Glomerular visceral epithelial cell (primary cell): ENCODE results near the gene DMD.
"Not testable (repeated sequence)": the region's sequence is repeated elsewhere in the genome, so short reads cannot be mapped to it uniquely, and the experiment has no call there.

Experiments
- DNase-seq: peaks from one replicate; pipeline ENCODE4 v3.0.0-alpha.2; 2016; ENCODE audit errors: extremely low spot score

DMD gene

DNA sequence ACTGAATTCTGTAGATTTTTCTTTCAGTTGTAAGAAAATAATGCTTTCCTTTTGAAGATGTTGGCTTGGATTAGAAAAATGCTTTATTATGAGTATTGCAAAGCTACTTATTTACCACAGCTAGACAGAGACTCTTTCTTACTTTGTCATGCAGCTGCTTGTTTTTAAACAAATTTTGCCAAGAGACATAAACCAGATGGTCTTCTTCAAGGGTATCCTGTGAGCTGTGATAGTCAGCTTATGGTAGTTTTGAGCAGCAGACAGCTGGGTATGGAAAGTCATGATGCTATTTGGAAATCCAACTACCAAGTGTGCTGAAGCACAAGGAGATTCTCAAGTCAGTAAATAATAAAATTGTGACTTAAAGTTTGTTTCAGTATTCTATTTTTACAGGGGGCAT is 941.5 kb downstream of the DMD start:
- DNase-seq, result no peak

DNA sequence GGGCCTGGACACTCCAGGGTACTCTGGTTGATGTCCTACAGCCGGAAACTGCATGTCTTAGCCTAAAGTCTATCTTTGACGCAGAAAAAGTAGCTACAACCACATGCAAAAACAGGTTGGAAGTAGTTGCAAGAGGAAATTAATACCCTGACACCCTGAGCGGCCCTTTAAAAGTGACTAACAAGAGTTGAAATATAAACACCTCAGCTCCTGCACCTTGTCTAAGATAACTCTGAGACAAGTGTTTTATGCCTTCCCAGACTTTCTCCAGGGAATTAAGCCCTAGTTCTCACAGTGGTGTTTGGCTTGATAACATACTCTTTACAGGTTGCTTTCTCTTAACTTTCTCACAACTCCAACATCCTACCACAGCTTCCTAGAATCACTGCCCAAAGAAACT is 943.1 kb downstream of the DMD start:
- no peak for DNase-seq

DNA sequence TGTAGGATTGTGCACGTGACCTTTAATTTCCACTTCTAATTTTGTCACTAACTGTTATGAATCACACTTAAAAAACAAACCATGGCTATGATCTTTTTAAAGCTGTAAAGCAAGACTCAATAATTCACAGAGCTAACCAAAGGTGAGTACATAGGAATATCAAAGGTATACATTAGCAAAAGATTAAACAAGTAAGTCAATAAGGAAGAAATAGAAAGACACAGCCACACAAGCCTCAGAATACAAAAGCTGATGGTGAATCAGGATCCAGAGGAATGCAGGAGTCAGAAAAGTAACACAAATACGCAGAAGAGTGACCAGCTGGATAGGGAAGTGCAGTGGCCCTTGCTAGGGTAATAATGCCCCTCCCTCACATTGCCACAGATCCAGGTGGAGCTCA is 943.6 kb downstream of the DMD start:
- no peak for DNase-seq

DNA sequence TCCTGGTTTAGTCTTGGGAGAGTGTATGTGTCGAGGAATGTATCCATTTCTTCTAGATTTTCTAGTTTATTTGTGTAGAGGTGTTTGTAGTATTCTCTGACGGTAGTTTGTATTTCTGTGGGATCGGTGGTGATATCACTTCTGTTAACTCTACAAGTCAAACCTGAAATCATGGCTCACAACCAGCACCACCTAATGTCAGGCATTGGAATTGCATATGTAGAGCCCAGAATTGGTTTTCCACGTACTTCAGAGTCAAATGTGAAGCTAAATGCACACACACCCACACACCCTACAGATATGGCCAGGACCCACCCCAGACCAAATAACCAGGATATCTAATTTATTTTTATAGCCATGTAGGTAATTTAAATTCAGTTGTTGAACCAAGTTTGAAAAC is 964.7 kb downstream of the DMD start:
- not testable (repeated sequence) for DNase-seq

DNA sequence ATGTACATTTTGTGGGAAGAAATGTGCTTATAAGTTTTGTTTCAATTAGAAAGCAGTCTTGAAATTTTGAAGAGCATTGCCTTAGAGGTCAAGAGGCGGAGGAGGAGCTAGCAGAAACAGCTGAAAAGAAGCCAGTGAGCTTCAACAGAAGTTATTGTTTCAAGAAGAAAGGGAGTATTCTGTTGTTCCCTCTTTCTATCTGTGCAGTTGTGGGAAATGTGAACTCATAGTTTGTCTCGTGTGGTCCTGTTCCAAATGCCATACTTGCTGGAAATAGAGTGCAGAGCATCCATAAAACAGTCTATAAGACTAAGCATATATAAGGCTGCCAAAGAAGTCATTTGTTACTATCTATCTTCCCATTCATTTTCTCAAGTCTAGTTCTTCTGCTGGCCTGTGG is 1015.7 kb downstream of the DMD start:
- no peak for DNase-seq

DNA sequence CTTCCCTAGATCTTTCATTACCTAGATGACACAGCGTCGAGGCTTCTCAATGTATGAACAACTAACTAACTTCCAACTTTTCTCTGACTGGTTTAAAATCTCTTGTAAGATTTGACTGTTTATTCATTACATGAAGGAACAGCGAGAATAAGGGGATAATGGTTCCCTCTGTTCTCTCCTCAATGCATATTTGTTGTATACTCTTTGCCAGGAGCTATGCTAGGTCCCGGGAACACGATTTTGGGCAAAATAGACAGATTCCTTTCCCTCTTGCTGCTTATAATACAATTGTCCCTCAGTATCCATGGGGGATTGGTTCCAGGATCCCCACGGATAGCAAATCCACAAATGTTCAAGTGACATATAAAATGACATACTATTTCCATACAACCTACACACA is 1020.0 kb downstream of the DMD start:
- DNase-seq, result no peak

DNA sequence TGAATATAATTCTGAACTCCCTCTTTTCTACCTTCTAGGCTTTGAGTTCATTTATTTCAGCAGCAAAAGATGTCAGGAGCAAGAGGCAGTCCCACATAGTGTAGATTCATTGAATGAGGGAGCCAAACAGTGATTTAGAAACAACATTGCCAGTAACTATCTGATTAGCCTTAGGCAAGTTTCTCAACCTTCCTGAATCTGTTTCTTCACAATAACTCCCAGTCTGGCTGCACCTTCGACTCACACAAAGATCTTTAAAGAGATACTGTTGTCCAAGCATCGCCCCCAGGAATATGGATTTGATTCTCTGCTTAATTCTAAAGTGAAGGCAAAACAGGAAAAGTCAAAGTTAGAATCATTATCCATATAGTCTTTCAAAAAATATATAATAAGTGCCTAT is 1026.2 kb downstream of the DMD start:
- DNase-seq, result no peak

DNA sequence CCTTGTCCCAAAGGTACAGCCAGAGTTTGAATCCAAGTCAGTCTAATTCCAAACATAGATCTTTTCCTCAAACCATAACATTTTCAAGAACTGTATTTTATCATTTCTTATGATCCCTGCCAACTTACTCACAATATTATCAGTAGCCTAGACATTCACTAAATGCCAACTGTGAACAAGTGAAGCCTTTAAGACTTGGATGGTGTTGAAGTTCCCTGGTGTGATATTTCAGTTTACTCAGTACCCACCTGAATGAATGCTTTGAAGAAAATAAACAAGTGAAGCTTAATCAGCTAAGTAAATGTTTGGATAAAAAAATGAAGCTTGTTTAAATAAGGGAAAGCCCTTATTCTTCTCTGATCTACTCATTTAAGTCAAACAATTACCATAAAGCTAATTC is 1028.3 kb downstream of the DMD start:
- no peak for DNase-seq

DNA sequence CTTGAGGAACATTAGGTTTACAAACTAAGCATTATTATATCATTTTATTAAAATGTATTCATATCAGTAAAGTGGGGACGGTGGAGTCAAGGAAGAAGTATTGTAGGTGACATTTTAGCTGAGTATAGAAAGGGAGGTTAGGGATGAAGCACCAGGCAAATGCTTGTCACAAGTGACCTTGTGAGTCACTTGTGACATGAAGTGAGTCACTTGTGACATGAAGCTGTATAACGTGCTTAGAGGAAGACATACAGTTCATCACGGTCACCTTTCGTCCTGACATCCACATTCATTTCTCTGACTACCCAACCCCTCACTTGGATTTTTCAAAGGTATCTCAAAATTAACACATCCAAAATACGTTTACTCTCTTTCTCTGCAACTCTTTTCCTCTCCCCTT is 1034.8 kb downstream of the DMD start:
- DNase-seq, result no peak

DNA sequence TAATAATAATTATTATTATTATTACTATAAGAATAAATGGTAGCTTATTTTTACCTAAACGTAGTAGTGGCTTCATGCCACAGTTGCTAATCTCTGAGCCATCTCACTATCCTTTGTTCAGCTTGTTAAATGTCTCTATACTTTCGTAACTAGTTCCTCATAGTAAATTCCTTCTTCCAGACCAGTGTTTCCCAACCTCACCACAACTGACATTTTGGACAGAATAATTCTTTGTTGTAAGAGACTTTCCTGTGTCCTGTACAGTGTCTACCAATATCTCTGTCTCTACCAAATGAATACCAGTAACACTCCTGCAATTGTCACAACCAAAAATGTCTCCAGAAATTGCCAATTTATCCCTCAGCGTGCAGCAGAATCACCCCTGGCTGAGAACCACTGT is 1040.9 kb downstream of the DMD start:
- no peak for DNase-seq

DNA sequence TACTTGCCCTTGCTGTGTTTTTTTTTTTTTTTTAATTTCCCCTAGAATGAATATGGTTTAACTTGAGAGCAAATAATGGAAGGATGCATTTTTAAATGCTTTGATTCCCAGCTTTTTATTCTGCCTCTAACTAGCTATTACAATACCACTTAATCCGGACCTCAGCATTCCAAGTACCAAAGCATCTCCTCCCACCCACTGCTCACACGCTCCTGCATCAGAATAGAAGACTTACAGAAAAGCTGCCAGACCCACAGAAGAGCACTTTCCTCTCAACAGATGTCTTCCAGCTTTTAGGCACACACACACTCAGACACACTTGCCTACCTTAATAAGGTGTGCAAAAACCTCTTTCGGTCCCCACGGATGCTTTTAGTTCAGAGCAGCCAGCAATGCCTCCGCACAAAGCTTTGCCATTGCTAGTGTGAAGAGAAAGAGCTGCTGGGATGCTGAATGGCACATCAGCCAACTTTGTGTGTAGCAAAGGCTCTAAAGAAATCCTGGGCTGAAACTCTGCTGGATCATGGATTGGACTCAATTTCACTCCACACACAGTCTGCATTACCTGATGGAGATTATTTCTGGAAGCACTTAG is 1056.2 kb downstream of the DMD start:
- DNase-seq, result no peak

DNA sequence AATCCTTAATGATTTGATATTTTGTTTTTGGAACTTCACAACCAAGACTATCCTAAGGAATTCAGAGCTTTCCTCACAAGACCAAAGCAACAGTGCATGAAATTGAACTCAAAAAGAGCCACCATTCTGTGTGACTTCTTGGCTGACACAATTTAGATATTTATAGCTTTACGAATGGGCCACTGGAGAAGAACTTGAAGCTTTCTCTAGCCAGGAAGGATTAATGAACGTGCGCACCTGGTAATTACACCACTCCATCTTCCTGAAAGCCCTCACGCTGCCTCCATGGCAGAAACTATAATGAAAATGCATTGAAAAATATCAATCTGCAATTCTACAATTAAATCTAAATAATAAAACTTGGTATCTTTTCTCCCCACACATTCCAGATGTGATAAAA is 1057.8 kb downstream of the DMD start:
- no peak for DNase-seq

DNA sequence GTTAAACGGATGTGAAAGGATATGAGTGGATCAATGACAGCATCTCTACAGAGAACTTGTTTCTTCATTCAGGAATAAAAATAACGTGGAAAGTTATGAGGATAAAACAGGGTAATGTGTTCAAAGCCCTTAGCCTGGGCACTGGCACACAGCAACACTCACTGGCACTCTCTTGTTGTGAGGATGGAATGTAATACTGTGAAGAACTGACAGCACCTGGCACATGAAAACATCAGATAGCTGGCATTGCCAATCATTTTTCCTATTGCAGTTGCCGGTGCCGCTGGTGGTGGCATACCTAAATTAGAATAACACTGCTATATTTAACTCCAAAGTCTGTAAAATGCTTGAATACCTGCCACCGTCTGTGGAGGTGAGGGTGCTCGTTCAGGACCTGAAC is 1061.2 kb downstream of the DMD start:
- no peak for DNase-seq

DNA sequence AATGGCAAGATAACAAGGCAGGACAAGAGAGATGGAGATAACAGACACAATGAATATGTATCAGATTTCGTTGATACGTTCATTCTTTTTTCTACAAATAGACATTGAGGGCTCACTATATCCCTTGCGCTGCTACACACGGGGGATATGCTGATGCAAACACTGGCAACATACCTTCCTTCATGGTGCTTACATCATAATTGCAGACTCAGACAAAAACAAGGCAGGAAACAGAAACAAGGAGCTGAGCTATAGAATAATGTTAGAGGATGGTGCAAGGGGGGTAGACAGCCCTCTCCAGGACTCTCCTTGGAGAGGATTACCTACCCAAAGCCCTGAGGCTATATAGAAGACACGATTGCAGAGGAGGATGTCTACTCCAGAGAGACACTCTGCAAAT is 1069.5 kb downstream of the DMD start:
- no peak for DNase-seq

DNA sequence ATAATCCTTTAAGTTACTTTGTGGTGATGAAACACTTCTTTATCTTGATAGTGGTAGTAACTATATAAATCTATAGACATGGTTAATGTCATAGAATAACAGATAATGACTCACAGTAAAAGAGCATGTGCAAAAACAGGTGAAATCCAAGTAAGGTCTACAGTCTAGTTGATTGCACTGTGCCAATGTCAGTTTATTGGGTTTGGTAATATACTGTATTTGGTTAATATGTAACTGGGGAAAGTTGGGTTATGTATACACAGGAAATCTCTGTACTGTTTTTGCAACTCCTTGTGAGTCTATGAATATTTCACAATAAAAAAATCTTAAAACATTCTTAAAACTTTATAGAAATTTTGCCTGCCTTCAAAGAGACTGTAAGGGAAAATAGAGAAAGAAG is 1071.9 kb downstream of the DMD start:
- no peak for DNase-seq

DNA sequence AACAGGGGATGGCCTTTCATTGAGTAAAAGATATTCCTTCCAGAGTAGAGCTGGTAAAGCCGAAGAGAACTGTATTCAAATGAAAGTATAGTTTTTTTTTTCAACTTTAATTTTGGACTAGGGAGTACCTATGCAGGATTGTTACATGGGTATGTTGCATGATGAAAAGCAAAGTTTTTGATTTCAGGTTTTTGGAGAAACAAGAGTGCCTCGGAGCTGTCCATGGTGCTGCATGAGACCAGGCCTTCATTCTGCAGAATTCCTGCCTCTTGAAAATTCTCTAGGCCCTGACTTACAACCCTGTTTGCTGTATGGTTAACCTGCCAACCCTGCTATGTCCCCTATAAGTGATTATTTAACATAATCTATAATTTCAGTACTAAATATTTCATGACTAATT is 1073.8 kb downstream of the DMD start:
- no peak for DNase-seq

DNA sequence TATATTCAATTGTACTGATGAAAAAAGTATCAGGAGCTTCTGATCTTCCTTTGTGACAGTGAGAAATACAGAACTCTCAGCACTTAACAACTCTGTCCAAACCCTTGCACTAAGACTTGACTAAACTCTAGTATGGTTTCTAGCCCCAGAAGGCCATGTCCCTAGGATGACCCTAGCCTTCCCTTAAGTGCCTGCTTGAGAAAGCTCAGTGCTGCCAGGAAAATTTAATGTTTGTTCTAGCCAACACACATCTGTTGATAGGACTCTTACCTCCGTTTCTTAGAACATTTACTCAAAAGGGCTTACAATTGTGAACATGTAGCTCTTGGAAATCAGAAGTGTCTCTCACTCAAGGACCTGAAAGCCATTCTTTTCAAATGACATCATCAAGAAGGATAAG is 1084.4 kb downstream of the DMD start:
- no peak for DNase-seq

DNA sequence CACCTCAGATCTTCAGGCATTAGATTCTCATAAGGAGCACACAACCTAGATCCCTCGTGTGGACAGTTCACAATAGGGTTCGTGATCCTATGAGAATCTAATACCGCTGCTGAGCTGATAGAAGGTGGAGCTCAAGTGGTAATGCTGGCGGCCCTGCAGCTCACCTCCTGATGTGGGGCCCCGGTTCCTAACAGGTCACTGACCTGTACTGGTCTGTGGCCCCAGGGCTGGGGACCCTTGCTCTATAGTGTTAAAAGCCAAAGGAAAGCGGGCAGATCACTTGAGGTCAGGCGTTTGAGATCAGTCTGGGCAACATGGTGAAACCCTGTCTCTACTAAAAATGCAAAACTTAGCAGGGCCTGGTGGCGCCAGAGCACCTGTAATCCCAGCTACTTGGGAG is 1092.5 kb downstream of the DMD start:
- no peak for DNase-seq

DNA sequence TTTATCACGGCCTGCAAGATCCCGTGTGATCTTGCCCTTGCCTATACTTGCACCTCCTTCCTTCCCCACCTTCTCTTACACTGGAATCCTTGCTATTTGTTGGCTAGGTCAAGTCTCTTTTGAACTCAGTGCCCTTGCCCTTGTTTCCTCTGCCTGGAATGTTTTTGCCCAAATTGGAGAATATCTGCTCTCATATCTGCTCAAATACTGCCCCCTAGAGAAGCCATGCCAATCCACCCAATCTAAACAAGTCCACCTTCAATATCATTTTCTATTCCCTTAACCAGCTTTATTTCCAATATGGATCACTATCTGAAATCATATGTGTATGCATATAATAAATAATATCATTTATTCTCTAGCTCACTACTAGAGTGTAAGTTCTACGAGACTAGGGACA is 1095.3 kb downstream of the DMD start:
- no peak for DNase-seq

DNA sequence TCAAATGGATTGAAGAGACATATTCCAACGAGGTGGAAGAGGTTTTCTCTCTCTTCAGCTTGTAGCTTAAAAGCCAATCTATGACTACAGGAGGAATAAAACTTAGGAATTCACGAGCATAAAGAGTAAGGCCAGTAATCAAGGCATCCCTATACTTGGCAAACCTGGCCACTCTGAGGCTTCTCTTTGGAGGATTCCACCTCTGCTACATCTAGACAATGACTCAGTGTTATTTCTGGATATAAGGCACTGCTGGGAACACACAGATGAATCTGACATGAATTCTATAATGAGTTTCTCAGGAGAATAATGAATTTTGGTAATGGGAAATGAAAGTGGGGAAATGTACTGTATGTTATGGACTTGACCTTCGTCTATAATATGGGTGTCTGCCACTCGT is 1123.7 kb downstream of the DMD start:
- DNase-seq, result no peak

DNA sequence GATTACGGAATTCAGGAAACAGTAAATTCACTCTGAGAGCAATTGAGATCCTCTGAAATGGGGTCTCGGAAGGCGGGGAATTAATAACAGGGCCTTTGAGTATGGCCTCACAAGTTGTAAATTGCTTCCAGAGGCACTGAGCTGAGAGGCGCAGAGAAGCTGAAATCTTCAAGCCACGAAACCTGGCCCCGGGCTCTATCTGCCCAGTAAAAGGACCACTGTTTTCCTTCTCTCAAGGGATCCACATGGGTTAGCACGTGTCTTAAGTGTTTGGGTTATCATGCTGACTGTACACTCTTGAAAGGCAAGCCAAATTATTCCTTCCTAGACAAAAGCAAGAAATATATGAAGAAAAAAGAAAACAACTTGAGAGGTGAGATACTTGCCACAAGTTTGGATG is 1126.6 kb downstream of the DMD start:
- no peak for DNase-seq

DNA sequence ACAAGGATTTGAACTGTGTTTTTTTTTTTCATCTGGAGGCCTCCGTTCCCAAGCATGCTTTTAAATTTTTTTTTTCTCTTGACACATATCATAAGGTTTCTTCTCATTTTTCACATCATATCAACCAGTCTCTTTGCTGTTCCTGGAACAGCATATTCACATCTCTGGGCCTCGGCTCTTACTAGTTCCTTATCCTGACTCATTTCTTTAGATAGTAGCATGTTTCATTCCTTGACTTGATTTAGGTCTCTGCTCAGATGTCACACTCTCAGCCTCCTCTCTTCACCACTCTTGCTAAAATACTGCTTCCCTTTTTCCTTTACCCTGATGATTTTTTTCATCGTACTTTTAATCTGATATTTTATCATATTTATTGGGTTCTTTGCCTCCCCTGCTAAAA is 1163.1 kb downstream of the DMD start:
- no peak for DNase-seq

DNA sequence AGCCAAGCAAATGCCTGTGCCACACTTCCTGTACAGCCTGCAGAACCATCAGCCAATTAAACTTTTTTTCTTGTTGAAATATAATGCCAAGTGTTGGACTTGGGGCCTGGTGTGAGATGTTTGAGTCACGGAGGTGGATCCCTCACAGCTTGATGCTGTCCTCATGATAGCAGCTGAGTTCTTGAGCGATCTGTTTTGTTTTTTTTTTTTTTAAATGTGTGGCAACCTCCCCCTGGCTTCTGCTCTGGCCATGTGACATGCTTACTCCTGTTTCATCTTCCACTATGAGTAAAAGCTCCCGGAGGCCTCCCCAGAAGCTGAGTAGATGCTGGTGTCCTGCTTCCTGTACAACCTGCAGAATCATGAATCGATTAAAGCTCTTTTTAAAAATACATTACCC is 1166.2 kb downstream of the DMD start:
- no peak for DNase-seq

DNA sequence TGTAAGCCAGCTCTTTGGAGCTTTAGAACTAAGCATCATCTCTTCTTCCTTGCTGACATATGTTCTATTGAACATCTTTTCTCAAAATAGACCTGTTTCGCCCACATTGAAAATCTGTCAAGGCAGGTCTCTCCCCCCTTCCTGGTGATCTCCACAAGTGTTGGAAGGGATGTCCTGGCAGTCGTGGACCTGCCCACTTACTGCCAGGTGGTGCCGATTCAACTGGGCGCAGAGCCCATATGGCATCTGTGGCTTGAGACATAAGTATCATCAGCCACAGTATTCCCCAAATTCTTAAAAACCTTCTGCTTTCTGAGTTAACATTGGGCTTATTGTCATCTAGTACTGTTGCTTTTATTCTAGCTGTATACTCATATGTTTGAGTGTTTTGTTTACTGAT is 1170.2 kb downstream of the DMD start:
- DNase-seq, result no peak

DNA sequence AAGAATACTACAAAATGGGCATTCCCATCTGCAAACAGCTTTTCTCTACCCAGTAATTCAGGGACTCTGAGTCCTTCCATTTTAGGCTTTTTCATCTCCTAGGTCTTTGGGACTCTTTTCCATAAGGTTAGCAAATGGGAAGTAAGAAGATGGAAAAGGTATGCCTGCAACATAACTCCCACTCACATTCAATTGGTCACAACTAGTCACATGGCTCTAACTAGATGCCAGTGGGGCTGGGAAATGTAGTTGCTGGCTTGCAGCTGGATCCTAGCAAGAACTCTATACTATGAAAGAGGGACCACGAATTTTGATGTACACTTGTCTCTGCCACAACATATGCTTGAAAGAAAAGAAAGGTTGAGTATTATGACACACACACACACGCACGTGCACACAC is 1184.6 kb downstream of the DMD start:
- no peak for DNase-seq
